IPS-15b (cell line): ENCODE results near the gene GCSH.

Experiments used
- H3K27me3 ChIP-seq: one replicate; pipeline ENCODE4 v1.6.1; 2013; ENCODE audit warnings: low read length; ENCODE audit not compliant: control insufficient read depth, insufficient read depth
- H3K36me3 ChIP-seq: one replicate; pipeline ENCODE4 v1.6.1; 2013; ENCODE audit warnings: low read length; ENCODE audit not compliant: control insufficient read depth, insufficient read depth
- H3K4me1 ChIP-seq: one replicate; pipeline ENCODE4 v1.6.1; 2013; ENCODE audit warnings: mild to moderate bottlenecking, low read length; ENCODE audit not compliant: control insufficient read depth, insufficient read depth
- H3K4me3 ChIP-seq: one replicate; pipeline ENCODE4 v1.5.1; 2013; ENCODE audit warnings: low read depth, low read length
- H3K9ac ChIP-seq: one replicate; pipeline ENCODE4 v1.6.1; 2013; ENCODE audit warnings: low read depth, mild to moderate bottlenecking, low read length
- H3K9me3 ChIP-seq: one replicate; pipeline ENCODE4 v1.6.1; 2013; ENCODE audit warnings: mild to moderate bottlenecking, low read length; ENCODE audit not compliant: control insufficient read depth, insufficient read depth

Gene GCSH

GRCh38 chr16:81069063-81069462, 27.1 kb downstream of the GCSH start:
- Histone ChIP-seq H3K27me3 (no peaks in the 10 kb centered on the region), H3K9me3 (no peaks in the 10 kb centered on the region), H3K36me3 (no peaks in the 10 kb centered on the region), H3K4me1 (no peaks in the 10 kb centered on the region), H3K4me3 (no peak overlapping the region), H3K9ac (no peak overlapping the region)

- H3K9ac ChIP-seq = no peak overlapping the region
- no peaks in the 10 kb centered on the region for H3K9me3 ChIP-seq
- no peaks in the 10 kb centered on the region for H3K27me3 ChIP-seq
- no peak overlapping the region for H3K4me3 ChIP-seq
- H3K36me3 ChIP-seq = no peaks in the 10 kb centered on the region
- H3K4me1 ChIP-seq = no peaks in the 10 kb centered on the region
These were observed 29.0 kb downstream of the GCSH start for GRCh38 chr16:81067166-81067565.

GRCh38 chr16:81066681-81067080, 29.5 kb downstream of the GCSH start:
- no peaks in the 10 kb centered on the region for H3K36me3 ChIP-seq
- no peaks in the 10 kb centered on the region for H3K27me3 ChIP-seq
- no peak overlapping the region for H3K9ac ChIP-seq
- no peaks in the 10 kb centered on the region for H3K4me1 ChIP-seq
- no peaks in the 10 kb centered on the region for H3K9me3 ChIP-seq
- H3K4me3 ChIP-seq = no peak overlapping the region

GRCh38 chr16:81061871-81062608, 34.2 kb downstream of the GCSH start:
- Histone ChIP-seq H3K27me3 (no peaks in the 10 kb centered on the region), H3K36me3 (no peaks in the 10 kb centered on the region), H3K9me3 (no peaks in the 10 kb centered on the region), H3K4me1 (peaks cover 5% of the 10 kb centered on the region), H3K4me3 (no peak overlapping the region), H3K9ac (no peak overlapping the region)

GRCh38 chr16:81061307-81061640, 34.9 kb downstream of the GCSH start:
- H3K9me3 ChIP-seq = no peaks in the 10 kb centered on the region
- no peaks in the 10 kb centered on the region for H3K27me3 ChIP-seq
- peaks cover 5% of the 10 kb centered on the region for H3K4me1 ChIP-seq
- no peak overlapping the region for H3K9ac ChIP-seq
- no peaks in the 10 kb centered on the region for H3K36me3 ChIP-seq
- H3K4me3 ChIP-seq = no peak overlapping the region

- no peaks in the 10 kb centered on the region for H3K36me3 ChIP-seq
- no peak overlapping the region for H3K9ac ChIP-seq
- no peaks in the 10 kb centered on the region for H3K9me3 ChIP-seq
- peaks cover 5% of the 10 kb centered on the region for H3K4me1 ChIP-seq
- no peaks in the 10 kb centered on the region for H3K27me3 ChIP-seq
- no peak overlapping the region for H3K4me3 ChIP-seq
These were observed 35.5 kb downstream of the GCSH start for GRCh38 chr16:81060576-81061306.

- no peaks in the 10 kb centered on the region for H3K9me3 ChIP-seq
- H3K9ac ChIP-seq = no peak overlapping the region
- no peak overlapping the region for H3K4me3 ChIP-seq
- no peaks in the 10 kb centered on the region for H3K36me3 ChIP-seq
- no peaks in the 10 kb centered on the region for H3K4me1 ChIP-seq
- no peaks in the 10 kb centered on the region for H3K27me3 ChIP-seq
These were observed 42.4 kb downstream of the GCSH start for GRCh38 chr16:81053761-81054160.

GRCh38 chr16:81042821-81043220, 53.4 kb downstream of the GCSH start:
- Histone ChIP-seq H3K4me3 (no peak overlapping the region), H3K9me3 (no peaks in the 10 kb centered on the region), H3K36me3 (peaks cover 8% of the 10 kb centered on the region), H3K4me1 (no peaks in the 10 kb centered on the region), H3K27me3 (no peaks in the 10 kb centered on the region), H3K9ac (no peak overlapping the region)

GRCh38 chr16:81041696-81042095, 54.5 kb downstream of the GCSH start:
- Histone ChIP-seq H3K9me3 (no peaks in the 10 kb centered on the region), H3K4me1 (no peaks in the 10 kb centered on the region), H3K4me3 (no peak overlapping the region), H3K27me3 (no peaks in the 10 kb centered on the region), H3K36me3 (peaks cover 8% of the 10 kb centered on the region), H3K9ac (no peak overlapping the region)

- Histone ChIP-seq H3K27me3 (no peaks in the 10 kb centered on the region), H3K4me1 (no peaks in the 10 kb centered on the region), H3K9me3 (no peaks in the 10 kb centered on the region), H3K9ac (no peak overlapping the region), H3K36me3 (peaks cover 8% of the 10 kb centered on the region), H3K4me3 (no peak overlapping the region)
These were observed 55.4 kb downstream of the GCSH start for GRCh38 chr16:81040842-81041241.

GRCh38 chr16:81040131-81040530, 56.1 kb downstream of the GCSH start:
- Histone ChIP-seq H3K9ac (no peak overlapping the region), H3K4me3 (no peak overlapping the region), H3K27me3 (no peaks in the 10 kb centered on the region), H3K9me3 (no peaks in the 10 kb centered on the region), H3K4me1 (no peaks in the 10 kb centered on the region), H3K36me3 (peaks cover 8% of the 10 kb centered on the region)

- H3K27me3 ChIP-seq = no peaks in the 10 kb centered on the region
- H3K9ac ChIP-seq = peak overlapping the region; percentile 60
- peak overlapping the region; percentile 62 for H3K4me3 ChIP-seq
These were observed 59.3 kb downstream of the GCSH start for GRCh38 chr16:81036751-81037350.

More at GRCh38 chr16:81036751-81037350, 59.3 kb downstream of the GCSH start:
- H3K36me3 ChIP-seq = peaks cover 7% of the 10 kb centered on the region
- H3K9me3 ChIP-seq = no peaks in the 10 kb centered on the region
- H3K4me1 ChIP-seq = no peaks in the 10 kb centered on the region
